GM12891 (cell line): Measurements from ENCODE around the gene CCDC178.
"Not testable (repeated sequence)": the region's sequence is repeated elsewhere in the genome, so short reads cannot be mapped to it uniquely, and the experiment has no call there.

Source experiments
- POLR2A ChIP-seq: IDR thresholded peaks from 2 replicates; pipeline ENCODE4 v1.6.1; 2011; ENCODE audit warnings: low read depth, low read length, control low read depth
- POLR2AphosphoS5 ChIP-seq: IDR thresholded peaks from 2 replicates; pipeline ENCODE4 v1.6.1; 2011; ENCODE audit warnings: low read depth, low read length, control low read depth
- SPI1 ChIP-seq: IDR thresholded peaks from 2 replicates; pipeline ENCODE4 v1.6.1; 2011; ENCODE audit warnings: low read depth, low read length, control low read depth
- TAF1 ChIP-seq: IDR thresholded peaks from 2 replicates; pipeline ENCODE4 v1.6.1; 2011; ENCODE audit warnings: low read depth, low read length, control low read depth

- not testable (repeated sequence) for TF ChIP-seq POLR2A, POLR2AphosphoS5, SPI1, TAF1
These were observed 276.4 kb downstream of the CCDC178 start for GRCh38 chr18:33164121-33164520.
